Bronchial epithelial cell (primary cell): Measurements from ENCODE around the gene HAVCR2. TPM values are rescaled to one million over a fixed set of nuclear protein-coding genes. Genes with fewer than 3 reads are reported as not detected.
"Not testable (repeated sequence)": the region's sequence is repeated elsewhere in the genome, so short reads cannot be mapped to it uniquely, and the experiment has no call there.

Source experiments
- DNase-seq: peaks from one replicate; pipeline ENCODE4 v3.0.0-alpha.2; 2010; ENCODE audit warnings: low read depth
- FAIRE-seq: peaks from 2 replicates; lab custom pipeline; 2011; peaks lifted over from hg19 to GRCh38; lab: Jason Lieb, UNC
- H3K27me3 ChIP-seq: 2 replicates; pipeline ENCODE4 v1.5.1; 2011; ENCODE audit warnings: low read length; ENCODE audit not compliant: control insufficient read depth, insufficient read depth
- H3K36me3 ChIP-seq: 2 replicates; pipeline ENCODE4 v1.5.1; 2011; ENCODE audit warnings: low read length; ENCODE audit not compliant: control insufficient read depth, insufficient read depth
- H3K4me3 ChIP-seq: 2 replicates; pipeline ENCODE4 v1.5.1; 2011; ENCODE audit warnings: mild to moderate bottlenecking, low read depth, low read length, control low read depth
- total RNA-seq: library from RNA; depleted of rRNA; stranded (reverse); fragments of >200 nt; gene quantifications from 2 replicates; pipeline ENCODE4 v1.2.1, GENCODE V29; 2014
- TF ChIP-seq, protein P1 (sequence below): IDR thresholded peaks from 2 replicates; pipeline ENCODE4 v1.5.1; 2011; ENCODE audit warnings: mild to moderate bottlenecking, moderate library complexity, low read length, control low read depth, inconsistent platforms; ENCODE audit not compliant: insufficient read depth, severe bottlenecking

Gene HAVCR2
- total RNA-seq, 1 donor from 2014 or later, result 0.53 TPM

DNA sequence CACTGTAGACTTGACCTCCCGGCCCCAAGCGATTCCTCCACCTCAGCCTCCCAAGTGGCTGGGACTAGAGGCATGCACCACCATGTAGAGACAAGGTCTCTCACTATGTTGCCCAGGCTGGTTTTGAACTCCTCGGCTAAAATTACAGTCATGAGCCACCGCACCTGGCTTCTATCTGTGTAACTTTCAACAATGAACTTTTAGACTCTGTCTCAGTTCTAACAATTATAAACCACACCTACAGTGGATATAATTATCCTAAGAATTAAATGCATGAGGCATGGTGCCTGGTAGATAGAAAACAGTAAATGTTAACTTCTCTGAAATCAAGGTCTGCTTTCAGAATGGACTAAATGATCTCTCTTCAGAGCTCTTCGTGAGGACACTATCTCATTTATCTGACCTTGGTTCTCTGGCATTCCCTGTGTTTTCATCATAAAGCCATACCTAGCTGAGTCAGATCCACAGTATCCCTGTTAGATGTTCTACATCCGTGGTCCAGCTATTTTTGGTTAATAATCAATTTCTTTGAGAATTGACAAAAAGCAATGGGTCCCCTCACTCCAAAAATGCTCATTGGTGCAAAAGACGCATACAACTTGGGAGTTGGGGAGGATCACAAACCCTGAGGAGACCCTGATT lies 57.1 kb downstream of the HAVCR2 start:
- no peak for FAIRE-seq
- H3K36me3 ChIP-seq, result no peaks in the 10 kb centered on the region

DNA sequence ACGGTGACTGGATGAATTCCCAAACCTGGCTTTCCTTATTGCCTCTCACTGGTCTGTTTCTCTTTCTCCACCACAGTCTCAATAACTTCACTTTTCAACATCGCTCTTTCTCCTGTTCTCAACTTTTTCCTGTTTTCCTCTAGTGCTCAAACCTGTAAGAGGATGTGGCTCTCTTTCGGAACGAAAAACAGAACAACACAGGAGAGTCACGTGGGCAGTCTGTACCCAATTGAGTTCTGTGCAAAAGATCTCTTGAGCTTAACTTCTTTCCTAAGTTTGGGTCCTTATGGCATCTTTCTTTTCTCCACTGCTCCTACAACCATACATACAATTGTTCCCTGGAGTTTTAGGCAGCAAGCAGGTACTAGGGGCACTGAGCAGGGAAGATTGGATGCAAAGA lies 58.8 kb downstream of the HAVCR2 start:
- no peak overlapping the region for H3K4me3 ChIP-seq
- DNase-seq (no peak), FAIRE-seq (no peak)
- H3K36me3 ChIP-seq, result no peaks in the 10 kb centered on the region
- TF ChIP-seq, protein P1, sequence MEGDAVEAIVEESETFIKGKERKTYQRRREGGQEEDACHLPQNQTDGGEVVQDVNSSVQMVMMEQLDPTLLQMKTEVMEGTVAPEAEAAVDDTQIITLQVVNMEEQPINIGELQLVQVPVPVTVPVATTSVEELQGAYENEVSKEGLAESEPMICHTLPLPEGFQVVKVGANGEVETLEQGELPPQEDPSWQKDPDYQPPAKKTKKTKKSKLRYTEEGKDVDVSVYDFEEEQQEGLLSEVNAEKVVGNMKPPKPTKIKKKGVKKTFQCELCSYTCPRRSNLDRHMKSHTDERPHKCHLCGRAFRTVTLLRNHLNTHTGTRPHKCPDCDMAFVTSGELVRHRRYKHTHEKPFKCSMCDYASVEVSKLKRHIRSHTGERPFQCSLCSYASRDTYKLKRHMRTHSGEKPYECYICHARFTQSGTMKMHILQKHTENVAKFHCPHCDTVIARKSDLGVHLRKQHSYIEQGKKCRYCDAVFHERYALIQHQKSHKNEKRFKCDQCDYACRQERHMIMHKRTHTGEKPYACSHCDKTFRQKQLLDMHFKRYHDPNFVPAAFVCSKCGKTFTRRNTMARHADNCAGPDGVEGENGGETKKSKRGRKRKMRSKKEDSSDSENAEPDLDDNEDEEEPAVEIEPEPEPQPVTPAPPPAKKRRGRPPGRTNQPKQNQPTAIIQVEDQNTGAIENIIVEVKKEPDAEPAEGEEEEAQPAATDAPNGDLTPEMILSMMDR, result no peak
- H3K27me3 ChIP-seq, result no peaks in the 10 kb centered on the region

More for the DNA sequence above, 57.1 kb downstream of the HAVCR2 start:
- Histone ChIP-seq H3K27me3 (no peaks in the 10 kb centered on the region), H3K4me3 (no peak overlapping the region)
- TF ChIP-seq, protein P1, result no peak
- DNase-seq, result no peak

DNA sequence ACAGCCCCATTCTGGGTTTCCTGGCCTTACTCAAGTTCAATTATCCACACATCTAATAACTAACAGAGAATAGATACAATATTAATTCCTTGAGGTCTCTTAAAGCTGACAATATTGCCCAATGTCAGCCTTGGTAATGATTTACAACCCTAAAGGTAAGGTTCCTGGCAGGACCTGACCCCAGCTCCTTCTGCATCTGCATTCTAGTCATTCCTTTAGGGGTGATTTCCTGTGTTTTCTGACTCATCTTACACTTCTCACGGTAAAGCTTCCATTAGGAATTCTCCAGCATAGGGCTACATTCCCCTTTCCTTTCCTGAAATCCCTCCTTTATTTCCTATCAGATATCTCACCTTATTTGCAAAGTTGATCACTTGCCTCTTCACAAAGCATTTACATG lies 59.2 kb downstream of the HAVCR2 start:
- no peak for FAIRE-seq
- Histone ChIP-seq H3K27me3 (no peaks in the 10 kb centered on the region), H3K36me3 (no peaks in the 10 kb centered on the region), H3K4me3 (no peak overlapping the region)
- no peak for DNase-seq
- TF ChIP-seq, protein P1, result no peak

DNA sequence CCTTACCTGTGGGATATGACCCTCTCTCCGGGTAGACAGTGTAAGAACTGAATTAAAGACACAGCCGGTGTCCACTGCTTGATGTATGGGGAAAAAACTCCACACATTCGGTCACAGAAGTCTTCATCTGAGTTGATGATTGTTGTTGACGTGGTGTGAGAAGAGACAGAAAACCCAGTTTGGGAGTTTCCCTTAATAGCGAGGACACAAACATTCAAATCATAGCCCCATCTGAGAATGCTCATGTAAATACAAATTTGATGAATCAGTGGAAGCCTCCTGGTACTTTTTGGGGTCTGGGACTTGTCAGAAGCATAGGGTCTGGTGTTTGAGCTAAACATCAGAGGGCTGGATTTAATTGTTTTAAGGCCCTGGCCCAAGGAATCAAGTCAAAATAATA lies 60.9 kb downstream of the HAVCR2 start:
- H3K4me3 ChIP-seq, result no peak overlapping the region
- FAIRE-seq (no peak), DNase-seq (no peak)
- no peaks in the 10 kb centered on the region for H3K36me3 ChIP-seq
- TF ChIP-seq, protein P1, result no peak
- no peaks in the 10 kb centered on the region for H3K27me3 ChIP-seq

DNA sequence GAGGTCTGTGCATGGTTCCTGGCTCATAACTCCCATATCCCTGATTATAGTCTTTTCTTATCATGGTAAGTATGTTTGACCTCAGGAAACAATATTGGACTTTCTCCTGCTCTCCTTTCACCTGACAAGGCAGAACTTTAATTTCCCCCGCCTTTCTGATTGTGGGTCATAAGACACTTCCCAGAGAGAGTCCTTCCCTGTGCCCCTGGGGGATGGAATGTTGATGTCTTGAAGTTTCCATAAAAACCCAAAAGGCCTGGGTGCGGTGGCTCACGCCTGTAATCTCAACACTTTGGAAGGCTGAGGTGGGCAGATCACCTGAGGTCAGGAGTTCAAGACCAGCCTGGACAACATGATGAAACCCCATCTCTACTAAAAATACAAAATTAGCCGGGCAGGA lies 61.8 kb downstream of the HAVCR2 start:
- H3K27me3 ChIP-seq, H3K4me3 ChIP-seq, H3K36me3 ChIP-seq, DNase-seq, FAIRE-seq: not testable (repeated sequence)

DNA sequence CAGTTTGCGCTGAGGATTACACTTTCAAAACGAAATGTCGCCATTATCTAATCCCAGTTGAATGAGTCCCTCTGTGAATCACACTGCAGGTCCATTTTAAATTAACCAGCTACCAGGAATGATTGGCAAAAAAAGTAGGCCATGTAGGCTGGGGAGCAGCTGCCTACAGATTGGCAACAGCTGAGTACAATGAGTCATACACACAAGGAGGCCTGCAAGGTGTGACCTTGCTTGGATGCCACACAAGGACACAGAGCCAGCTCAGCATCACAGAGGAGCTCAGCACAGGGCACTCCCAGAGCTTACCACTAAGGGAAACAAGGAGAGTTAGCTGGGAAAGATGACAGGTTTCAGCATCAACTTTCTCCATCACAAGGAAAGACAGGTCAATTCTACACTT lies 62.8 kb downstream of the HAVCR2 start:
- Histone ChIP-seq H3K27me3 (no peaks in the 10 kb centered on the region), H3K4me3 (no peak overlapping the region), H3K36me3 (no peaks in the 10 kb centered on the region)
- TF ChIP-seq, protein P1, result no peak
- DNase-seq (no peak), FAIRE-seq (no peak)
